ENCODE data around the gene PRKAR2A.

- TF ChIP-seq AFF4 (CRISPR knock-in tag; IDR thresholded peaks at IDR 0.05) (no peak), IRF2 (CRISPR knock-in tag; IDR thresholded peaks at IDR 0.05) (no peak), ZBTB7A (IDR thresholded peaks at IDR 0.05; ENCODE audit: borderline replicate concordance, control insufficient read depth, low read depth, low read length) (no peak), BACH1 (tag; IDR thresholded peaks at IDR 0.05) (no peak), ELF4 (CRISPR knock-in tag; IDR thresholded peaks at IDR 0.05) (no peak), SFPQ (IDR thresholded peaks at IDR 0.05; ENCODE audit: low read depth, low read length) (no peak), CTCF (IDR thresholded peaks at IDR 0.05 in 2 of 3, conservative IDR thresholded peaks at IDR 0.05 in 1 of 3; ENCODE audit: insufficient read depth in 2 of 3, low read depth in 1 of 3, low read length in 3 of 3) (no peak), ZNF280B (CRISPR knock-in tag; IDR thresholded peaks at IDR 0.05) (no peak), USF1 (CRISPR knock-in tag; IDR thresholded peaks at IDR 0.05) (no peak), CHD2 (IDR thresholded peaks at IDR 0.05; ENCODE audit: low read depth, low read length) (no peak), HIVEP1 (CRISPR knock-in tag; IDR thresholded peaks at IDR 0.05) (no peak), ETV6 (IDR thresholded peaks at IDR 0.05; ENCODE audit: borderline replicate concordance in 1 of 2, low read depth in 2 of 2, low read length in 1 of 2) (no peak), ETV6 (CRISPR knock-in tag; IDR thresholded peaks at IDR 0.05; ENCODE audit: borderline replicate concordance) (no peak), SLC30A9 (CRISPR knock-in tag; IDR thresholded peaks at IDR 0.05) (no peak)
Observed at GRCh38 chr3:48716508-48716981, 131.1 kb downstream of the PRKAR2A start.

All from K562 (cell line).